Measurements from ENCODE around the gene MRPL1. TPM values are rescaled to one million over a fixed set of nuclear protein-coding genes. Genes with fewer than 3 reads are reported as not detected.

The MRPL1 gene
- total and polyA plus RNA-seq, 2 of the 13 experiments (the other 11 are each of a cell fraction or from before 2014, with no cell fraction given), result 23.3 to 61.5 TPM

GRCh38 chr4:77859256-77859655 is 3.4 kb upstream of the MRPL1 start:
- ChIA-PET POLR2A (no interaction called here), CTCF (ENCODE audit: low intra/inter-chr PET ratio, low total read pairs) (no interaction called here)
- ATAC-seq (no peak), FAIRE-seq (no peak), DNase-seq (ENCODE audit: low spot score) (no peak)
- H3K36me3 ChIP-seq (replicated peaks in 1 of 2; ENCODE audit: control insufficient read depth in 1 of 2, insufficient read depth in 2 of 2, low read length in 2 of 2), result no peaks in the 10 kb centered on the region
- in situ Hi-C loops (cut with HindIII; ENCODE audit: extremely low pct_ligation_motif_present, low pct_unique_long_range_greater_than_20kb), result no loop called here
- intact Hi-C loops (cut with micrococcal nuclease; ENCODE audit: unreplicated experiment), result no loop called here
- no peak overlapping the region for H2AFZ ChIP-seq (ENCODE audit: low read length)
- WGBS (ENCODE audit: low lambda C conversion rate), result 94% methylated on average over 3 of the region's 3 CpGs
- H3K79me2 ChIP-seq (ENCODE audit: insufficient read depth, low read length), result peaks cover 14% of the 10 kb centered on the region
- no peak overlapping the region for H3K4me2 ChIP-seq (ENCODE audit: low read depth, low read length)
- no peaks in the 10 kb centered on the region for H3K9me3 ChIP-seq (ENCODE audit: low read length)
- peaks cover 19% of the 10 kb centered on the region for H3K4me1 ChIP-seq (ENCODE audit: insufficient read depth, low read length)
- no peaks in the 10 kb centered on the region; a peak in 1 of 5 replicates for H3K27me3 ChIP-seq (ENCODE audit: control insufficient read depth in 1 of 2, insufficient read depth in 2 of 2, low read length in 2 of 2)
- TF ChIP-seq BCL6 (CRISPR knock-in tag; IDR thresholded peaks at IDR 0.05) (peak; percentile 93), ZNF44 (CRISPR knock-in tag; IDR thresholded peaks at IDR 0.05) (no peak), ZNF407 (CRISPR knock-in tag; IDR thresholded peaks at IDR 0.05; ENCODE audit: not compliant biosample characterization) (no peak), AHR (CRISPR knock-in tag; IDR thresholded peaks at IDR 0.05) (no peak), ZNF274 (CRISPR knock-in tag; IDR thresholded peaks at IDR 0.05) (no peak), KLF16 (CRISPR knock-in tag; IDR thresholded peaks at IDR 0.05) (no peak), ZSCAN21 (CRISPR knock-in tag; IDR thresholded peaks at IDR 0.05; ENCODE audit: borderline replicate concordance) (no peak), LCORL (IDR thresholded peaks at IDR 0.05) (peak; percentile 90), LCORL (CRISPR knock-in tag; IDR thresholded peaks at IDR 0.05) (no peak), ATF2 (CRISPR knock-in tag; IDR thresholded peaks at IDR 0.05) (no peak), SMAD1 (CRISPR knock-in tag; IDR thresholded peaks at IDR 0.05; ENCODE audit: borderline replicate concordance, low read depth) (no peak), ONECUT2 (CRISPR knock-in tag; IDR thresholded peaks at IDR 0.05) (no peak)
- no peak overlapping the region for H3K4me3 ChIP-seq (replicated peaks in 1 of 3; ENCODE audit: insufficient read depth in 1 of 3, low read depth in 2 of 3, low read length in 3 of 3)
- H4K20me1 ChIP-seq (ENCODE audit: insufficient read depth, low read length), result no peaks in the 10 kb centered on the region
- no peak overlapping the region for H3K9ac ChIP-seq (ENCODE audit: insufficient read depth, low read depth, low read length)
- BruUV-seq (replicated peaks), result no TSS peak
- H3K27ac ChIP-seq (ENCODE audit: extremely low read length, insufficient read depth, low read length), result no peak overlapping the region
